Loucy (cell line): Measurements from ENCODE around the gene LAMA4.

Experiments used
- EZH2phosphoT487 ChIP-seq: fragments of 200-600 bp; IDR thresholded peaks from 2 replicates; pipeline ENCODE4 v1.6.1; 2018; ENCODE audit warnings: antibody characterized with exemption, mild to moderate bottlenecking, moderate library complexity, borderline replicate concordance
- TF ChIP-seq, protein P1 (sequence below): fragments of 200-600 bp; sonication (generic); conservative IDR thresholded peaks from 2 replicates; pipeline ENCODE4 v1.5.1; 2014; ENCODE audit warnings: mild to moderate bottlenecking, antibody characterized with exemption, low read length

DNA sequence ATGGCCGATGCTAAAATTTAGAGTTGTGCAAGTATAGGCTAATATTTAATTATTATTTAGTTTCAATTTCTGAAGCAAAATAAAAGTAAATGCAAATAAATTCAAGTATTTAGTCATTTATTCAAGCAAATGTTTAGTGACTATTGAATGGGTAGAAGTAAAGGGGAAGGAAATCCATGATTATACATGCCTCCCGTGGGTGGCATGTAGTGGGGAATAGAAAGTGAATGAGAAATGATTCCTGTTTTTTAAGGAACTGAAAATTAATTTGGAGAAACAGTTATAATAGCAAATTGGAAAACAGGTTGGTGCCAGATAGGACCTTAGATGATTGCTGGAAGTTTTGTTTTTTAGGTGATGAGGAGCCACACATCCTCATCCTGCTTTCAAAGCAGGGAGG is 131.6 kb downstream of the LAMA4 start:
- TF ChIP-seq EZH2phosphoT487, result no peak
- TF ChIP-seq, protein P1, sequence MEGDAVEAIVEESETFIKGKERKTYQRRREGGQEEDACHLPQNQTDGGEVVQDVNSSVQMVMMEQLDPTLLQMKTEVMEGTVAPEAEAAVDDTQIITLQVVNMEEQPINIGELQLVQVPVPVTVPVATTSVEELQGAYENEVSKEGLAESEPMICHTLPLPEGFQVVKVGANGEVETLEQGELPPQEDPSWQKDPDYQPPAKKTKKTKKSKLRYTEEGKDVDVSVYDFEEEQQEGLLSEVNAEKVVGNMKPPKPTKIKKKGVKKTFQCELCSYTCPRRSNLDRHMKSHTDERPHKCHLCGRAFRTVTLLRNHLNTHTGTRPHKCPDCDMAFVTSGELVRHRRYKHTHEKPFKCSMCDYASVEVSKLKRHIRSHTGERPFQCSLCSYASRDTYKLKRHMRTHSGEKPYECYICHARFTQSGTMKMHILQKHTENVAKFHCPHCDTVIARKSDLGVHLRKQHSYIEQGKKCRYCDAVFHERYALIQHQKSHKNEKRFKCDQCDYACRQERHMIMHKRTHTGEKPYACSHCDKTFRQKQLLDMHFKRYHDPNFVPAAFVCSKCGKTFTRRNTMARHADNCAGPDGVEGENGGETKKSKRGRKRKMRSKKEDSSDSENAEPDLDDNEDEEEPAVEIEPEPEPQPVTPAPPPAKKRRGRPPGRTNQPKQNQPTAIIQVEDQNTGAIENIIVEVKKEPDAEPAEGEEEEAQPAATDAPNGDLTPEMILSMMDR, result no peak
